K562 (cell line): ENCODE measurements around the gene TAF3.

Experiments used
- CTCF ChIP-seq, 3 experiments: IDR thresholded peaks in 2 of 3; conservative IDR thresholded peaks in 1 of 3; 2 replicates each; pipeline ENCODE4 v1.5.1; 2011 to 2012; ENCODE audit warnings: low read length in 3 of 3, mild to moderate bottlenecking in 3 of 3, control low read depth in 2 of 3, improper control_type of control experiment in 1 of 3, inconsistent platforms in 1 of 3, low read depth in 1 of 3, mixed read lengths in 1 of 3, moderate library complexity in 1 of 3; ENCODE audit not compliant: insufficient read depth in 2 of 3
- EZH2 ChIP-seq: IDR thresholded peaks from 2 replicates; pipeline ENCODE4 v1.6.1; 2012; ENCODE audit warnings: low read depth, mild to moderate bottlenecking, inconsistent platforms, low read length, borderline replicate concordance
- GATA2 ChIP-seq: sonication (generic); formaldehyde crosslinking; IDR thresholded peaks from 2 replicates; pipeline ENCODE4 v1.4.0; 2020; ENCODE audit warnings: mild to moderate bottlenecking, missing genetic modification reagents
- KLF16 ChIP-seq: IDR thresholded peaks from 2 replicates; pipeline ENCODE4 v1.6.1; 2016; ENCODE audit warnings: antibody characterized with exemption
- TAF1 ChIP-seq: IDR thresholded peaks from 2 replicates; pipeline ENCODE4 v1.6.1; 2011; ENCODE audit warnings: mild to moderate bottlenecking, low read length, moderate library complexity; ENCODE audit not compliant: insufficient read depth, control insufficient read depth, severe bottlenecking; ENCODE audit errors: extremely low read depth
- XRCC3 ChIP-seq: fragments of 450-650 bp; IDR thresholded peaks from 2 replicates; pipeline ENCODE4 v1.6.1; 2017; ENCODE audit warnings: mild to moderate bottlenecking, moderate library complexity
- ZNF780A ChIP-seq: fragments of 250-450 bp; sonication (Bioruptor Pico); IDR thresholded peaks from 2 replicates; pipeline ENCODE4 v1.5.0; 2021; ENCODE audit warnings: mild to moderate bottlenecking

GRCh38 chr10:7952266-7952665, 134.0 kb downstream of the TAF3 start:
- no peak for TF ChIP-seq CTCF (IDR thresholded peaks at IDR 0.05 in 2 of 3, conservative IDR thresholded peaks at IDR 0.05 in 1 of 3; ENCODE audit: insufficient read depth in 2 of 3, low read depth in 1 of 3, low read length in 3 of 3)
- TF ChIP-seq ZNF780A (CRISPR knock-in tag): no peak
- TF ChIP-seq KLF16: no peak
- no peak for TF ChIP-seq XRCC3
- TF ChIP-seq EZH2: no peak
- no peak for TF ChIP-seq GATA2 (CRISPR knock-in tag)
- TF ChIP-seq TAF1: no peak
